Measurements from ENCODE around the gene SCIN. TPM values are rescaled to one million over a fixed set of nuclear protein-coding genes. Genes with fewer than 3 reads are reported as not detected.

The SCIN gene
- polyA plus RNA-seq, 1 donor (not counting 4 experiments of a cell fraction or from before 2014, with no cell fraction given), result not detected

DNA sequence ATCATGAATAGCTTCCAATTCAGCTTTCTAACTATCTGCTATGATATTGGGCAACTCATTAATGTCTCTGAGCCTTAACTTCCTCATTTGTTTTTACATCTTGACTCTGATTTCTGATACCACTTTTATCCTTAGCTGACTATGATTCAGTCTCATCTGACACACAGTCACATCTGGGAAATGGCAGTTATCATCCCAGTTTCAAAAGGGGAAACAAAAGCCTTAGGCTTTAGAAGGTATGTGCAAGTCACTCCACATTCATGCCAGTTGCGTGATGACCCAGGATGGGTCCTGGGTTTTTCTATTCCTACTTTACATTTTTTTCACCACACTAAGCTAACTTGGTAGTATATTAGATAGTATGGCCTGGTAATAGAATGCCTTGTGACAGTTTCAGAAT is 12.7 kb downstream of the SCIN start:
- dilution Hi-C loops (cut with MboI; ENCODE audit: extremely low pct_ligation_motif_present, low sequenced_read_pairs), result no loop called here
- DNase-seq (ENCODE audit: low read depth, low spot score), result no peak
- Histone ChIP-seq H3K9me1 (ENCODE audit: control insufficient read depth, extremely low read depth, insufficient read depth, low read length) (no peaks in the 10 kb centered on the region), H3K4me3 (ENCODE audit: control insufficient read depth in 2 of 3, extremely low read depth in 1 of 3, insufficient read depth in 2 of 3, low read depth in 1 of 3, low read length in 3 of 3) (no peak overlapping the region), H3K4me1 (ENCODE audit: control insufficient read depth, extremely low read depth, insufficient read depth, low read length) (no peaks in the 10 kb centered on the region), H3K9ac (ENCODE audit: control insufficient read depth, extremely low read depth, insufficient read depth, low read length) (no peak overlapping the region), H3K4me2 (ENCODE audit: control insufficient read depth, extremely low read depth, insufficient read depth, low read depth, low read length) (no peak overlapping the region), H3K9me3 (ENCODE audit: control insufficient read depth, low read depth, low read length) (no peaks in the 10 kb centered on the region), H3K27ac (ENCODE audit: control insufficient read depth, insufficient read depth, low read length) (no peak overlapping the region), H2AFZ (ENCODE audit: control insufficient read depth, low read length) (no peak overlapping the region), H3K27me3 (ENCODE audit: control insufficient read depth, extremely low read depth, insufficient read depth, low read length) (no peaks in the 10 kb centered on the region), H3K36me3 (ENCODE audit: control insufficient read depth in 2 of 2, extremely low read depth in 1 of 2, insufficient read depth in 2 of 2, low read length in 2 of 2) (no peaks in the 10 kb centered on the region), H3K79me2 (ENCODE audit: control insufficient read depth, insufficient read depth, low read length) (no peaks in the 10 kb centered on the region), H4K20me1 (ENCODE audit: control insufficient read depth, extremely low read depth, insufficient read depth, low read length) (no peaks in the 10 kb centered on the region)
- FAIRE-seq, result no peak
- no peak for TF ChIP-seq EZH2 (IDR thresholded peaks at IDR 0.05; ENCODE audit: low read length)
- TF ChIP-seq, protein P1, sequence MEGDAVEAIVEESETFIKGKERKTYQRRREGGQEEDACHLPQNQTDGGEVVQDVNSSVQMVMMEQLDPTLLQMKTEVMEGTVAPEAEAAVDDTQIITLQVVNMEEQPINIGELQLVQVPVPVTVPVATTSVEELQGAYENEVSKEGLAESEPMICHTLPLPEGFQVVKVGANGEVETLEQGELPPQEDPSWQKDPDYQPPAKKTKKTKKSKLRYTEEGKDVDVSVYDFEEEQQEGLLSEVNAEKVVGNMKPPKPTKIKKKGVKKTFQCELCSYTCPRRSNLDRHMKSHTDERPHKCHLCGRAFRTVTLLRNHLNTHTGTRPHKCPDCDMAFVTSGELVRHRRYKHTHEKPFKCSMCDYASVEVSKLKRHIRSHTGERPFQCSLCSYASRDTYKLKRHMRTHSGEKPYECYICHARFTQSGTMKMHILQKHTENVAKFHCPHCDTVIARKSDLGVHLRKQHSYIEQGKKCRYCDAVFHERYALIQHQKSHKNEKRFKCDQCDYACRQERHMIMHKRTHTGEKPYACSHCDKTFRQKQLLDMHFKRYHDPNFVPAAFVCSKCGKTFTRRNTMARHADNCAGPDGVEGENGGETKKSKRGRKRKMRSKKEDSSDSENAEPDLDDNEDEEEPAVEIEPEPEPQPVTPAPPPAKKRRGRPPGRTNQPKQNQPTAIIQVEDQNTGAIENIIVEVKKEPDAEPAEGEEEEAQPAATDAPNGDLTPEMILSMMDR (optimal IDR thresholded peaks at IDR 0.05 in 1 of 3, IDR thresholded peaks at IDR 0.05 in 1 of 3, conservative IDR thresholded peaks at IDR 0.05 in 1 of 3; ENCODE audit: extremely low read depth in 1 of 3, insufficient read depth in 2 of 3, low read length in 3 of 3), result no peak

DNA sequence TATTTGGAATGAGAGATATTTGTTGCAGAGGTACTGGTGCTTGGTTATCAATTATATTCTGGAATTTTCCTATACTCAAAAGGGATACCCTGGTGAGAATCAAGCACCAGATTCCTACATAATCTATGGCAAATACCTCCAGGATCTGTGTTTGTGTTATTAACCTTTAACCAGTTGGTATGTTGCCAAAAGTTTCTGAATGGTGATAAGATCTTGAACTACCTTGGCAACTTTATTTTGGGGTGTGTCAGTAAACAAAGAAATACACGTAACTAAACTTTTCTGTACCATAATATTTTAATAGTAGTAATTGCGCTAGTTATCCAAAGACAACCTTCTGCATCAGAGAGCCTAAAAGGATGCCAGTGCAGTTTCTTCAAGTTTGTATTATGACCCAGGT is 13.4 kb downstream of the SCIN start:
- no peak overlapping the region for H3K9ac ChIP-seq (ENCODE audit: control insufficient read depth, extremely low read depth, insufficient read depth, low read length)
- no peaks in the 10 kb centered on the region for H3K9me1 ChIP-seq (ENCODE audit: control insufficient read depth, extremely low read depth, insufficient read depth, low read length)
- H3K79me2 ChIP-seq (ENCODE audit: control insufficient read depth, insufficient read depth, low read length), result no peaks in the 10 kb centered on the region
- TF ChIP-seq, protein P1 (optimal IDR thresholded peaks at IDR 0.05 in 1 of 3, IDR thresholded peaks at IDR 0.05 in 1 of 3, conservative IDR thresholded peaks at IDR 0.05 in 1 of 3; ENCODE audit: extremely low read depth in 1 of 3, insufficient read depth in 2 of 3, low read length in 3 of 3), result no peak
- TF ChIP-seq EZH2 (IDR thresholded peaks at IDR 0.05; ENCODE audit: low read length), result no peak
- DNase-seq (ENCODE audit: low read depth, low spot score), result no peak
- H3K27me3 ChIP-seq (ENCODE audit: control insufficient read depth, extremely low read depth, insufficient read depth, low read length), result no peaks in the 10 kb centered on the region
- no peaks in the 10 kb centered on the region for H3K36me3 ChIP-seq (ENCODE audit: control insufficient read depth in 2 of 2, extremely low read depth in 1 of 2, insufficient read depth in 2 of 2, low read length in 2 of 2)
- H3K4me2 ChIP-seq (ENCODE audit: control insufficient read depth, extremely low read depth, insufficient read depth, low read depth, low read length), result no peak overlapping the region
- no peak overlapping the region for H3K4me3 ChIP-seq (ENCODE audit: control insufficient read depth in 2 of 3, extremely low read depth in 1 of 3, insufficient read depth in 2 of 3, low read depth in 1 of 3, low read length in 3 of 3)
- dilution Hi-C loops (cut with MboI; ENCODE audit: extremely low pct_ligation_motif_present, low sequenced_read_pairs), result no loop called here
- no peak overlapping the region for H2AFZ ChIP-seq (ENCODE audit: control insufficient read depth, low read length)
- no peak for FAIRE-seq
- H3K4me1 ChIP-seq (ENCODE audit: control insufficient read depth, extremely low read depth, insufficient read depth, low read length), result no peaks in the 10 kb centered on the region
- no peaks in the 10 kb centered on the region for H3K9me3 ChIP-seq (ENCODE audit: control insufficient read depth, low read depth, low read length)
- H4K20me1 ChIP-seq (ENCODE audit: control insufficient read depth, extremely low read depth, insufficient read depth, low read length), result no peaks in the 10 kb centered on the region
- no peak overlapping the region for H3K27ac ChIP-seq (ENCODE audit: control insufficient read depth, insufficient read depth, low read length)
